Activated T-cell treated with anti-CD3 and anti-CD28 coated beads, Interleukin-2, amount 50 U/mL, for 24 hours (primary cell): ENCODE results near the gene SLC16A7.
"Not testable (repeated sequence)": the region's sequence is repeated elsewhere in the genome, so short reads cannot be mapped to it uniquely, and the experiment has no call there.

Experiments used
- DNase-seq: peaks from one replicate; pipeline ENCODE4 v3.0.0-alpha.2; 2020
- H3K27ac Mint-ChIP-seq: 2 replicates; pipeline ENCODE4 v1.8.0; 2020; ENCODE audit warnings: mild to moderate bottlenecking, mixed read lengths
- H3K27me3 Mint-ChIP-seq: 2 replicates; pipeline ENCODE4 v1.8.0; 2020; ENCODE audit warnings: mixed read lengths
- H3K36me3 Mint-ChIP-seq: 2 replicates; pipeline ENCODE4 v1.8.0; 2020; ENCODE audit warnings: low read depth, mixed read lengths
- H3K4me1 Mint-ChIP-seq: 2 replicates; pipeline ENCODE4 v1.8.0; 2020; ENCODE audit warnings: low read depth, mixed read lengths
- H3K4me3 Mint-ChIP-seq: 2 replicates; pipeline ENCODE4 v1.8.0; 2020; ENCODE audit warnings: mild to moderate bottlenecking, moderate library complexity, mixed read lengths
- H3K9me3 Mint-ChIP-seq: 2 replicates; pipeline ENCODE4 v1.8.0; 2020; ENCODE audit warnings: mixed read lengths

SLC16A7 gene

DNA sequence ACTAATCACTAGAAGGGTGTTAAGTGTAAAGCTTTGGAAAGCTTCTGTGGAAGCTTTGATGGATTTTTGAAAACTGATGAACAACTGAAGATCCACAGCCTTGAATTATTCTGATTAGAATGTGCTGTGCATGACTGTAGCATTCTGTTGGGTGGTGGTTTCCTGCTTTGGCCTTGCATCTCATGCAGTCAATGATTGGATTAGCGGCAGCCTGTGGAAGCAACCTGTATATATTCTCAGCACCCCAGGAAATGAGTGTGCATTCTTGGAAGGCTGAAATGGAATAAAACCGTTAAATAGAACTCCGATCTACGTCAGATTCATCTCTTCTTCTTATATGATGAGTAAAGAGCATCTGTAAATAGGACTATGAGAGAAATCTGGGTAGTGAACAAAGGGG, 120.2 kb downstream of the SLC16A7 start:
- peaks cover 69% of the 10 kb centered on the region for H3K36me3 Mint-ChIP-seq
- no peak overlapping the region for H3K27ac Mint-ChIP-seq
- no peaks in the 10 kb centered on the region for H3K9me3 Mint-ChIP-seq
- no peaks in the 10 kb centered on the region for H3K27me3 Mint-ChIP-seq
- peaks cover 20% of the 10 kb centered on the region for H3K4me1 Mint-ChIP-seq
- H3K4me3 Mint-ChIP-seq, result no peak overlapping the region
- DNase-seq, result no peak

- no peak overlapping the region for H3K4me3 Mint-ChIP-seq
- H3K4me1 Mint-ChIP-seq, result peaks cover 13% of the 10 kb centered on the region
- H3K9me3 Mint-ChIP-seq, result no peaks in the 10 kb centered on the region
- no peaks in the 10 kb centered on the region for H3K27me3 Mint-ChIP-seq
- DNase-seq, result no peak
- peaks cover 57% of the 10 kb centered on the region for H3K36me3 Mint-ChIP-seq
- no peak overlapping the region for H3K27ac Mint-ChIP-seq
Observed at GRCh38 chr12:59717436-59717835, 121.6 kb downstream of the SLC16A7 start.

GRCh38 chr12:59719701-59720100, 123.9 kb downstream of the SLC16A7 start:
- Mint-ChIP-seq H3K4me3 (no peak overlapping the region), H3K36me3 (peaks cover 39% of the 10 kb centered on the region), H3K27me3 (no peaks in the 10 kb centered on the region), H3K4me1 (peaks cover 10% of the 10 kb centered on the region), H3K9me3 (no peaks in the 10 kb centered on the region), H3K27ac (no peak overlapping the region)
- DNase-seq, result no peak

- Mint-ChIP-seq H3K4me3 (no peak overlapping the region), H3K36me3 (peaks cover 35% of the 10 kb centered on the region), H3K9me3 (no peaks in the 10 kb centered on the region), H3K27ac (no peak overlapping the region), H3K27me3 (no peaks in the 10 kb centered on the region), H3K4me1 (peaks cover 12% of the 10 kb centered on the region)
- no peak for DNase-seq
Observed at GRCh38 chr12:59723520-59723919, 127.7 kb downstream of the SLC16A7 start.

GRCh38 chr12:59724011-59724695, 128.3 kb downstream of the SLC16A7 start:
- no peaks in the 10 kb centered on the region for H3K9me3 Mint-ChIP-seq
- DNase-seq, result no peak
- peaks cover 30% of the 10 kb centered on the region for H3K36me3 Mint-ChIP-seq
- no peak overlapping the region for H3K4me3 Mint-ChIP-seq
- H3K4me1 Mint-ChIP-seq, result peaks cover 12% of the 10 kb centered on the region
- no peaks in the 10 kb centered on the region for H3K27me3 Mint-ChIP-seq
- H3K27ac Mint-ChIP-seq, result no peak overlapping the region

- DNase-seq, result no peak
- no peaks in the 10 kb centered on the region for H3K9me3 Mint-ChIP-seq
- H3K36me3 Mint-ChIP-seq, result peaks cover 66% of the 10 kb centered on the region
- H3K4me1 Mint-ChIP-seq, result peaks cover 18% of the 10 kb centered on the region
- H3K27ac Mint-ChIP-seq, result no peak overlapping the region
- no peaks in the 10 kb centered on the region for H3K27me3 Mint-ChIP-seq
- no peak overlapping the region for H3K4me3 Mint-ChIP-seq
Observed at GRCh38 chr12:59733200-59733599, 137.4 kb downstream of the SLC16A7 start.

GRCh38 chr12:59734371-59734770, 138.5 kb downstream of the SLC16A7 start:
- no peak overlapping the region for H3K27ac Mint-ChIP-seq
- H3K4me3 Mint-ChIP-seq, result no peak overlapping the region
- DNase-seq, result no peak
- H3K9me3 Mint-ChIP-seq, result no peaks in the 10 kb centered on the region
- peaks cover 18% of the 10 kb centered on the region for H3K4me1 Mint-ChIP-seq
- no peaks in the 10 kb centered on the region for H3K27me3 Mint-ChIP-seq
- H3K36me3 Mint-ChIP-seq, result peaks cover 66% of the 10 kb centered on the region

- Mint-ChIP-seq H3K27ac (no peak overlapping the region), H3K36me3 (peaks cover 66% of the 10 kb centered on the region), H3K4me3 (no peak overlapping the region), H3K27me3 (no peaks in the 10 kb centered on the region), H3K4me1 (peaks cover 18% of the 10 kb centered on the region), H3K9me3 (no peaks in the 10 kb centered on the region)
- DNase-seq, result no peak
Observed at GRCh38 chr12:59735231-59735630, 139.4 kb downstream of the SLC16A7 start.

- no peak overlapping the region for H3K4me3 Mint-ChIP-seq
- no peaks in the 10 kb centered on the region for H3K27me3 Mint-ChIP-seq
- H3K4me1 Mint-ChIP-seq, result peaks cover 17% of the 10 kb centered on the region
- peaks cover 72% of the 10 kb centered on the region for H3K36me3 Mint-ChIP-seq
- no peak overlapping the region for H3K27ac Mint-ChIP-seq
- H3K9me3 Mint-ChIP-seq, result no peaks in the 10 kb centered on the region
- no peak for DNase-seq
Observed at GRCh38 chr12:59736359-59736758, 140.5 kb downstream of the SLC16A7 start.

- H3K9me3 Mint-ChIP-seq, result no peaks in the 10 kb centered on the region
- H3K27me3 Mint-ChIP-seq, result no peaks in the 10 kb centered on the region
- DNase-seq, result no peak
- H3K4me1 Mint-ChIP-seq, result peaks cover 17% of the 10 kb centered on the region
- H3K36me3 Mint-ChIP-seq, result peaks cover 72% of the 10 kb centered on the region
- no peak overlapping the region for H3K4me3 Mint-ChIP-seq
- peak overlapping the region; percentile 18 for H3K27ac Mint-ChIP-seq
Observed at GRCh38 chr12:59736786-59737185, 141.0 kb downstream of the SLC16A7 start.

- H3K36me3 Mint-ChIP-seq, result peaks cover 75% of the 10 kb centered on the region
- H3K9me3 Mint-ChIP-seq, result no peaks in the 10 kb centered on the region
- no peaks in the 10 kb centered on the region for H3K27me3 Mint-ChIP-seq
- no peak overlapping the region for H3K4me3 Mint-ChIP-seq
- H3K27ac Mint-ChIP-seq, result no peak overlapping the region
- H3K4me1 Mint-ChIP-seq, result peaks cover 22% of the 10 kb centered on the region
- DNase-seq, result no peak
Observed at GRCh38 chr12:59737725-59738463, 142.1 kb downstream of the SLC16A7 start.

- Mint-ChIP-seq H3K27ac (no peak overlapping the region), H3K4me3 (no peak overlapping the region), H3K27me3 (no peaks in the 10 kb centered on the region), H3K36me3 (peaks cover 78% of the 10 kb centered on the region), H3K4me1 (peaks cover 6% of the 10 kb centered on the region), H3K9me3 (peaks cover 5% of the 10 kb centered on the region)
- no peak for DNase-seq
Observed at GRCh38 chr12:59742841-59743240, 147.0 kb downstream of the SLC16A7 start.

- Mint-ChIP-seq H3K27me3 (no peaks in the 10 kb centered on the region), H3K9me3 (peaks cover 14% of the 10 kb centered on the region), H3K4me3 (no peak overlapping the region), H3K36me3 (peaks cover 85% of the 10 kb centered on the region), H3K4me1 (peaks cover 6% of the 10 kb centered on the region), H3K27ac (no peak overlapping the region)
- no peak for DNase-seq
Observed at GRCh38 chr12:59744564-59744963, 148.7 kb downstream of the SLC16A7 start.

- not testable (repeated sequence) for H3K4me3 Mint-ChIP-seq, H3K27me3 Mint-ChIP-seq, DNase-seq, H3K4me1 Mint-ChIP-seq, H3K27ac Mint-ChIP-seq
- Mint-ChIP-seq H3K36me3 (peaks cover 44% of the 10 kb centered on the region), H3K9me3 (peaks cover 31% of the 10 kb centered on the region)
Observed at GRCh38 chr12:59751091-59751490, 155.3 kb downstream of the SLC16A7 start.

- DNase-seq, result no peak
- Mint-ChIP-seq H3K36me3 (peaks cover 35% of the 10 kb centered on the region), H3K27ac (no peak overlapping the region), H3K9me3 (peaks cover 2% of the 10 kb centered on the region), H3K27me3 (no peaks in the 10 kb centered on the region), H3K4me1 (peaks cover 8% of the 10 kb centered on the region), H3K4me3 (no peak overlapping the region)
Observed at GRCh38 chr12:59761542-59761941, 165.7 kb downstream of the SLC16A7 start.
